ENCODE data around the gene TMPRSS4.

GRCh38 chr11:118163494-118163893 is 86.6 kb downstream of the TMPRSS4 start:
- TF ChIP-seq SP1 (IDR thresholded peaks at IDR 0.05) (no peak), SP1 (CRISPR knock-in tag; IDR thresholded peaks at IDR 0.05) (no peak), ARNT (IDR thresholded peaks at IDR 0.05) (no peak), KAT7 (CRISPR knock-in tag; IDR thresholded peaks at IDR 0.05; ENCODE audit: borderline replicate concordance) (no peak), JUND (CRISPR knock-in tag; IDR thresholded peaks at IDR 0.05) (no peak), MAX (IDR thresholded peaks at IDR 0.05) (no peak), SMAD3 (CRISPR knock-in tag; IDR thresholded peaks at IDR 0.05) (no peak), SMC3 (IDR thresholded peaks at IDR 0.05; ENCODE audit: low read length) (no peak), ERF (CRISPR knock-in tag; IDR thresholded peaks at IDR 0.05) (no peak), POLR2AphosphoS2 (IDR thresholded peaks at IDR 0.05; ENCODE audit: low read depth, low read length) (no peak), NR3C1 (CRISPR knock-in tag; IDR thresholded peaks at IDR 0.05) (no peak), KDM5B (CRISPR knock-in tag; IDR thresholded peaks at IDR 0.05; ENCODE audit: borderline replicate concordance) (no peak), ZNF629 (CRISPR knock-in tag; conservative IDR thresholded peaks at IDR 0.05) (no peak), FOXK1 (CRISPR knock-in tag; IDR thresholded peaks at IDR 0.05; ENCODE audit: borderline replicate concordance, low read depth) (no peak)

All from HepG2 (cell line).